HG03520 (cell line): ENCODE results near the gene TTC7B.
"Not testable (repeated sequence)": the region's sequence is repeated elsewhere in the genome, so short reads cannot be mapped to it uniquely, and the experiment has no call there.

ENCODE experiments used
- ATAC-seq: cut with Tn5 transposase; IDR thresholded peaks from one replicate; pipeline ENCODE4 v1.9.1; 2021; ENCODE audit warnings: mild to moderate bottlenecking, moderate library complexity; ENCODE audit not compliant: unreplicated experiment

The TTC7B gene

GRCh38 chr14:90536511-90537191 lies 279.6 kb downstream of the TTC7B start:
- ATAC-seq: no peak

DNA sequence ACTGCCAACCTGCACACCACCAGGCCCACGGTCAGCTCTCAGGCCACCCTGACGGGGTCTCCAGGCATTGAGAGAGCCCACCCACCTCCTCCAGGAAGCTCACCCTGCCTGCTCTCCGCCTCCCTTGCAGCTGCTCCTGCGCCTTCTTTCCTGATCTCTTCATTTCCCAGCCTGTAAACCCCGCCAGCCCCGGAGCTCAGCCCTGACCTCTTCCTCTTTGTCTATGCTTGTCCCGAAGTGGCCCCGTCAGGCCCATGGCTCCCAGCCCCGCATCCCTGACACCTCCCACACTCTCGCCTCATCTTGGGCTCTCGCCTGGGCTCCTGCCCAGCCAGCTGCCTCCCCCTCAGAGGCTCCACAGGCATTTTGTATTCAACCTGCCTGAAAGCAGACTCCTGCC lies 280.1 kb downstream of the TTC7B start:
- no peak for ATAC-seq

DNA sequence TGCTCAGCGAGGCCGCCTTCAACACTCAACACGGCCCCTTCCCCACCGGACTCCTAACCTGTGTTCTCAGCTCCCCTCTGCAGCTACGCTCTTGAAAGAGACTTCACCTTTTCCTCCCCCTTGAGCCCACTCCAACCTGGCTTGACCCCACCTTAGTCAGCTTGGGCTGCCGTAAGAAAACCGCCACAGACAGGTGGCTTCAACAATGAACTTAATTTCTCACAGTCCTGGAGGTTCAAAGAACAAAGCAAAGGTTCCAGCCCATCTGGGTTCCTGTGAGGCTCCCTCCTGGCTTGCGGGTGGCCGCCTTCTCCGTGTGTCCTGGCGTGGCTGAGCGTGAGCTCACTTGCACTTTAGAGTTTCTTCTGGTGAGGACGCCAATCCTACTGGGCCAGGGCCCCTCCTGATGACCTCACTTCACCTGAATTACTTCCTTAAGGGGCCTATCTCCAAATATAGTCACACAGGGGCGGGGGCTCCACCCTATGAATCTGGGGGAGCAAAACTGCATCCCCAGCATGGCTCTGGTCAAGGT lies 280.6 kb downstream of the TTC7B start:
- no peak for ATAC-seq

DNA sequence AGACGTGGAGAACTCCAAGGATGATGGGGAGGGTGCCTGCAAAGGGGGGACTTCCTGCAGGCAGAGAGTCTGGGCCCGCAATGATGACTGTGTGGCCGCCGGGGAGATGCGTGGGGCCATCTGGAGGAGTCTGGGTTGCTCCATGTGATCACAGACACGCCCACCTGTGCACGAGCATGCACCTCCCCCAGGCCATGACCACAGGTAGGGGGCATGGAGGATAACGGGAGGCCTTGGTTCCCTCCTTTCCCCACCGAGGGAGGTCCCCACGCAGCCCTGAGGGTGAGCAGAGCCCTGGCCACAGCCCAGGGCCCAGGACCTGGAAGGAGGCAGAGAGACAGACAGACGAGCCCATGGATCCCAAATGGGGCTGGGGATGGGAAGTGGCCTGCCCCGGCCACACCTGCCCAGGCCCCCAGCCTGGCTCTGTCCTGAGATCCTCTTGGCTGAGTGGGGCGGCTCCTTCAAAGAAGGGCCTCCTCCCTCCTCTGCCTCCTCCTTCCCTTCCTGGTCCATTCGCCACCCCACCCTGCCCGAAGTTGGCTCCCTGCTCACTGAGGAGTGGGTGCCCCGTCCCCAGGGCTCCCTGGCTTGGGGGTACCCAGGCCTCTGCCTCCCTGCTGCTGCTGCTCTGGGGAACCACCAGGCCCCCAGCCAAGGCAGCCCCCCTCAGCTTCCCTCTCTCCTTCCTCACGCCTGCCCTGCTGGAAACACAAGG lies 281.2 kb downstream of the TTC7B start:
- no peak for ATAC-seq

DNA sequence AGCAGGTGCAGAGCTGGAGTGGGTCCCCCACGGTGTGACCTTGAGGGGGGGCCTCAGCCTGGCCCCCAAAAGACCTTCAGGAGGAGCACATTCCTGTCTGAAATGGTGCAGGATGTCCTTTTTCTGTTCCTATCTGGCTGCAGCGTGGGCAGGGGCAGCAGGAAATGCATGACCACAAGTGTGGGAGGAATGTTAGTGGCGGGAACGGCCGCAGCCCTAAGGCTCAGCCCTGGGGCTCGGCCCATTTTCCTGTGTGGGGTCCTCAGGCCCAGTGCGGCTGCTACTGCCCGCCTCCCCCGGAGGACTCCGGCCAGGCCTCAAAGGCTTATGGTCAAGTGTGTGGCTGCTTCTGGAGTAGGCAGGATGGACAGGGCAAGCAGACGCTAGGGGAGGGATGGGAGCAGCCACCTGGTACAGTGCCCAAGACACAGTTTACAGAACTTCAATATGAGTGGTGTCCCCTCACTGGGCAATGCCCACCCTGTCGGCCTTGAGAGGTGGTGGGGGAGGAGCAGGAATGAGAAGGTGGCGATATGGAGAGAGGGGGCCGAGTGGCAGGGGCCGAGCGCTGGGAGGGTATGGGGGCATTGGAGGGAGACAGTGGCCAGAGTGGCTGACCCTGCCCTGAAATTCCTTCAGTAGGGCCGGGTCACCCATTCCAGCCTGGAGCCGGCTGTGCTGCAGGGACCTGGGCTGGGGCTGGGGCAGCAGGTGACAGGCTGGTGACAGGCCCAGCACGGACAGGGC lies 282.0 kb downstream of the TTC7B start:
- no peak for ATAC-seq

GRCh38 chr14:90533591-90534021 lies 282.6 kb downstream of the TTC7B start:
- no peak for ATAC-seq

DNA sequence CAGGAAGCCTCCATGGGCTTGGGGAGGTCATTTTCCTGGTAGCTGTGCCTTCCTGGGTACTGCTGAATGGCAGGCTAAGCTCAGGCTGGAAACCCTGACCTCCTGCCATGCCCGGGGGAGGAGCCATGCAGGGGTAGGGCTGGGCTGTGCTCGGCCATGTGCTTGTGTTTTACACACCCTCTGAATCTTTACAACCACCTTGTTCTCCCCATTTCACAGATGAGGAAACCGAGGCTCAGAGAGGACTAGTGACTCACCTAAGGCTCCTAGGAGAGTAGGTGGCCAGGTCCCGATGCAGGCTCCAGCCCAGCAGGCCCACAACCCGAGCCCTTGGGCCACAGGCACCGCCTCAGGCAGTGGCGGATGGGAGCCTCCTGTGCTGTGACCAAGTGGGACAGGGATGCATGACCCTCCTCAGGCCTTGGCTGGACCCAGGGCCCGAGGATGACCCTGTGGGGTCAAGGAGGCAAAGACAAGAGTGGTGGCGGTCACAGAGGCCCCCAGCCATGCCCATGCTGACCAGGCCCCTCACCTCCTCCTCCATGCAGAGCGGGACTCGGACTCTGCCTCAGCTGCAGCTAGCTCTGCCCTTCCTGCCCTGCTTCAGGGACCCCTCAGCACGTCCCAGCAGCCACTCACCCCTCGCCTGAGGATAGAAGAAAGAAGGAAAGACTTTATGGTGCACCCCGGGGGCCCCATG lies 283.3 kb downstream of the TTC7B start:
- ATAC-seq: no peak

- ATAC-seq: no peak
Measured at GRCh38 chr14:90531497-90531896, 284.7 kb downstream of the TTC7B start.

DNA sequence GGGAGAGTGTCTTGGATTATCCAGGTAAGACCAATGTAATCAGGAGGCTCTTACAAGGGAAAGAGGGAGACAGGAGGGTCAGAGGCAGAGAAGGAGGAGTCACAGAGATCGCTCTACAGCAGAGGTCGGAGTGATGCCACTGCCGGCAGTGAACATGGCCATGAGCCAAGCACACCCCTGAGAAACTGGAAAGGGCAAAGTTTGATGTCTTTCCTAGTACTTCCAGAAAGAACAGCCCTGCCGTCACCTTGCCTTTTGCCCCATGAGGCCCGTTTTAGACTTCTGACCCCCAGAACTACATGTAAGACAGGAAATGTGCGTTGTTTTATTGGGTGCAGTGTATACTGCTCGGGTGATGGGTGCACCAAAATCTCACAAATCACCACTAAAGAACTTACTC lies 285.7 kb downstream of the TTC7B start:
- no peak for ATAC-seq

DNA sequence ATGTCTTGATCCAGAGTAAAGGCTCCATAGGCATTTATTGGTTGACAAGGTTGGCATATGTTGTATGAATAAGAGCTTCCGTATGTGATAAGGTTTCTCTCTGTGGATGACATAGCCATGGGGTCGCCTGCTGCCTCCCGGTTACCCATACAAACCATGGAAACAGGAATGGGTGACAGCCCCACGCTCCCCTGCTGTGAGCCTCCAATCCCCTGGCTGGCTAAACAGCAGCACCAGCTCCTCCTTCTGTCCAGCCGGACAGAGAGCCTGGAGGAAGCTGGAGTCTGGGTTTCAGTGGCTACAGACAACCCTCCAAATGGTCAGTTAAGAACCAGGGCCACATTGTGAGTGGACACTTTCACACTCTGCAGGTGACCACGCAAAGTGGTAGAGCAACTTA lies 288.3 kb downstream of the TTC7B start:
- ATAC-seq: no peak

DNA sequence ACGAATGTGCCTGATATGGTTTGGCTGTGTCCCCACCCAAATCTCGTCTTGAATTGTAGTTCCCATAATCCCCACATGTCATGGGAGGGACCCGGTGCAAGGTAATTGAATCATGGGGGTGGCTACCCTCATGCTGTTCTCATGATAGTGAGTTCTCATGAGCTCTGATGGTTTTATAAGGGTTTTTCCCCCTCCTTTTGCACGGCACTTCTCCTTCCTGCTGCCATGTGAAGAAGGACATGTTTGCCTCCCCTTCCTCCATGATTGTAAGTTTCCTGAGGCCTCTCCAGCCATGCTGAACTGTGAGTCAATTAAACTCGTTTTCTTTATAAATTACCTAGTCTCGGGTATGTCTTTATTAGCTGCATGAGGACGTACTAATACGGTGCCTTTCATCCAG lies 289.7 kb downstream of the TTC7B start:
- ATAC-seq: not testable (repeated sequence)

DNA sequence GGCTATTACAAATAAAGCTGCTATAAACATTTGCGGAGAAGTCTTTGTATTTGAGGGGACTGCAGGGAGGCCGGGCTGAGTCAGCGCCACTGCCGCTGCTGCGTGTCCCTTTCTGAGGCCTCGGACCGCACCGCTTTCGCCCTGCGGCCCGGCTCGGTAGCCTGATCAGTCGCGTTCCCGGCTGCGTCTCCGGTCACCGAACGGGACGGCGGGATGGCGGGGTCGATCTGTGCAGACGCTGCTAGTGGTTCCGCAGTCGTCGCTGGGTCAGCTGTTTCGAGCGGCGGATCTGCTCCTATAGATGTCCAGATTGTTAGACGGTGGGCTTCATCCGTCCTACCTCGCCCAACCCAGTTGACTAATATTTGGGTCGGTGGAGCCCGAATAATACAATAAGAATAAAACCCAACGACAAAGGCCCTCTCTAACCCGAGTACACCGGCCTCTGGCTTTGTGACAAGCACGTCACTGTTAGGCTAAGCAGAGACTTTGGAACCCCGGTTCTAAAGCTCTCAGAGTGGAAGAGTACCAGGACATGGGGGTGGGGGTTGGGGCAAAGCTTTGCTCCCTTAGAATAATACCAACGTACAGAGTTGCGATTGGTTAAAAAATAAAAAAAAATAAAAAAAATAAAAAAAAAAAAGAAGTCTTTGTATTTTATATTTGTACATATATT lies 290.7 kb downstream of the TTC7B start:
- ATAC-seq: not testable (repeated sequence)

DNA sequence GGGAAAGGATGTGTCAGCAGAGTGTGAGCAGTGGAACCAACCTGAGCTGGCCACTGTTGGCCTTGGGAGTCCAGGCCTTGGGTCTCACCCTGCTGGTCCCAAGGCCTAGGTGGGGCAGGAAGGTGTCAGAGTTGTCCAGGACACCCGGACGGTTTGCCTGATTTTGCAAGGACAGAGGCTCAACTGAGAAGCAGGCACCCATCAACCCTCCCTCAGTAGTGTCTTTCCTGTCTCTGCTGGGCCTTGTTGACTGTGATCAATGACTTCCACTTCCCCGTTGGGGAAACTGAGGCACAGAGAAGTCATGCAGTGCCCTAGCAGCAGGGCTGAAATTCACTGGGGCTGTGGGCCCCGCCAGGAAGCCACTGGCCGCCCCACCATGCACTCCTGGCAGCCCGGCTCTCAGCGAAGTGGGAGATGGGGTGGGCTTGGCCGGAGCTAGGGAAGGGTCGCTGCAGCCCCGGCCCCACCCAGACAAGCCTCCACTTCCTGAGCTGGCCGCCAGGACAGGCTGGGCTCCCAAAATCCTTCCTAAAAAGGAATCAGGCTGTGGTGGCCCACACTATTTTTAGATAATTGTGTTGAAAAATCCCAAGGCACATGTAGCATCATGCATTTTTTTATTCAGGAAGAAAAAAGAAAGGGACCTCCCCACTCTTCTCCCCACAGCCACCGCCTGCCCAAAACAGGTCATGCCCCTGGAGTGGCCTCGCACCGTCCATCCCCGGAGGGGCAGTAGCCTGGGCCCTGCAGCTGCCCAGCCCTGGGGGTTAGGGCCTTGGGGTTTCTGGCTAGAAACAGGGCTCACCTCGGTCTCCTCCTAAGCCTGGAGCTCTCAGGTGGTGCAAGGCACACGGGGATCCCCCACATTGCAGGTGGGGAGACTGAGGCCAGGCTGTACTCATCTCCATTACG lies 292.0 kb downstream of the TTC7B start:
- ATAC-seq: no peak

DNA sequence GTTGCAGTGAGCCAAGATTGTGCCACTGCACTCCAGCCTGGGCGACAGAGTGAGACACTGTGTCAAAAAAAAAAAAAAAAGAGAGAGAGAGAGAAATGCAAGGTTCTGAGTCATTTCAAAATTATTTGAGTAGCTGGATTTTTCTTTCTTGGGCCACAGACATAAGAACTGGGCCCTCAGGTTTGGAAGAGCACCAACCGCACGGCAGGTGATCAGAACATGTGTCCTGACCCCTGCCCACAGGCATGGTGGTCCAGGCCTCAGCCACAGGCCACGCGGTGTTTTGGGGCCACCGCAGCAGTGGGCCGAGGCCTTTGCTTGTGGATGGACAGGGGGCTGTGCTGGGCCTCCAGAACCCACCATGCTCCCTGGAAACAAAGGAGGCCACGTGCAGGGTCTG lies 292.7 kb downstream of the TTC7B start:
- ATAC-seq: no peak

- ATAC-seq: no peak
Measured at GRCh38 chr14:90522571-90523191, 293.5 kb downstream of the TTC7B start.

DNA sequence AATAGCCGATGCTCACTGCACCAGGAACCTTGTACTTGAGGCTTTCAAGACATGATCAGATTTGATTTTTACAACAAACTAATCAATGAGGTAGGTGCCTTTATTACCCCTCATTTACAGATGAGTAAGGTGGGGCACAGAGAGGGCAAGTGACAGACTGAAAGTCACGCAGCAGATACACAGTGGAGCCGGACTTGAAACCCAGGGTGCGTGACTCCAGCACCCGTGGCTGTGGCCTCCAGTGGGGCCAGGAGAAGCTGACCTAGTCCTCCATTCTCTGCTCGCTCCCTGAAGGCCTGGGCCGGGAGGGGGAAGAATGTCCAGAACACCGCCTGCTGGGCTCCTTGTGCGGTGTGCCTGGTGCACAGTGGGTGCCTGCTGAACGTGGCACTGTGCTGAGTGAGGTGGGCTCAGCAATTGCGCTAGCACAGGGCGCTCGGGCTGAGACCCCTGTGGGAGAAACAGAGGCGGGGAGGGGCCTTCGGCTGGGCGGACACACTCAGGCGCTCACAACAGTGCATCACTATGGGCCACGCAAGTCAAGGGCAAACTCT lies 294.2 kb downstream of the TTC7B start:
- no peak for ATAC-seq

DNA sequence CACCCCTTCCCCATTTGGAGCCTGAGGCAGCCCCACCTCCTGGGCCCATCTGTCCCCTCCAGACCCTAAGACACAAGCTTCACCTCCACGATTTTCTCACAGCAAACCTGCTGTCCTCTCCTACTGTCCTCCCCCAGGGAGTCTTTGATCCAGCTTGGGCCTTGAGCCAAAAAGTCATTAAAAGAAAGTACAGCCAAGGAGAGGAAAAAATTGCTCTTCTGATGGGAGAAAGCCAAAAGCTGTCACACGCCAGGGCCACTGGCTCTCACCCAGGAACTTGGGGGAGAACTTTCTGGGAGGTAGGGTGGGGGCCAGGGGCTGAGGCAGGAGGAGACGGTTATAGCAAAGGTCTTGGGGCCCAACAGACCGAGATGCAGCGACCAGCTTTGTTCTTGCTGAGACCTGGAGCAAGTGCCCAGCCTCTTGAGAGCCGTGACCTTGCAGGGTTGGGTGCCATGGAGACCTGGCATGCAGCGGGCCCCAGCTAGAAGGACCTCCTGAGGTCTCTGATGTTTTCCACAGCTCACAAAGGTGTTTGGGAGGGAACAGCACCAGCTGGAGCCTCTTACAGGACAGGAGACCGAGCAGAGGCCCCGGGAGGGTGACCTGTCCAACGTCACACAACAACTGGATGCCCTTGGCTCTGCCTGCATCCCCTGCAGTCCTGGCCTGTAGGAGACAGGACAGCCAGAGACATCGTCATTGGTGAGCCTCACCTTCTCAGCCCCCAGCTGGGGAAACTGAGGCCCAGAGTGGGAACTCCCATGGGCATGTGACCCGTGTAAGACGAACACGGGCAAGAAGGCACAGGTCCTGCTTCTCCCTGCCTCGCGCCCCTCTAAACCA lies 294.9 kb downstream of the TTC7B start:
- ATAC-seq: no peak

GRCh38 chr14:90520326-90520725 lies 295.9 kb downstream of the TTC7B start:
- ATAC-seq: no peak
